ENCODE results near the gene TMEM53. TPM values are rescaled to one million over a fixed set of nuclear protein-coding genes. Genes with fewer than 3 reads are reported as not detected.

TMEM53 gene
- total and polyA plus RNA-seq, 2 of the 8 experiments (the other 6 are each of a cell fraction or from before 2014, with no cell fraction given) = 6.7 to 27.9 TPM

DNA sequence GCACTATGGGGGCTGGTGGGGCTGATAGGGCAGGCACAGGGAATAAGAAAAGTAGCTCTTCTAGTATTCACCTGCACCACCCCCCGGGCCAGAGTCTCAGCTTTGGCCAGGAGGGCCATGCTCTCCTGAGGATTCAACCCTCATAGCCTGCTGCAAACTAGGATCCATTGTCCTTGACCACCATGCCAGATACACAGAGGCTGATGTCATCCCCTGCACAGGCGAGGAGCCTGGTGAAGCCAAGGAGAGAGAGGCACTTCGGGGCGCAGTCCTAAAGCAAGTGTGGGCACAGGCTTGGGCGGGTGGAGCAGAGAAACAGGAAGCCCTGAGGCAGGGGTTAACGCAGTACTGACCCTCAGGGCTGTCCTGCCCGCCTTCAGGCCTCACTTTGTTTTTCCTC lies 29.5 kb downstream of the TMEM53 start (continued):
- TF ChIP-seq, protein P1, sequence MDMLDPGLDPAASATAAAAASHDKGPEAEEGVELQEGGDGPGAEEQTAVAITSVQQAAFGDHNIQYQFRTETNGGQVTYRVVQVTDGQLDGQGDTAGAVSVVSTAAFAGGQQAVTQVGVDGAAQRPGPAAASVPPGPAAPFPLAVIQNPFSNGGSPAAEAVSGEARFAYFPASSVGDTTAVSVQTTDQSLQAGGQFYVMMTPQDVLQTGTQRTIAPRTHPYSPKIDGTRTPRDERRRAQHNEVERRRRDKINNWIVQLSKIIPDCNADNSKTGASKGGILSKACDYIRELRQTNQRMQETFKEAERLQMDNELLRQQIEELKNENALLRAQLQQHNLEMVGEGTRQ (IDR thresholded peaks at IDR 0.05; ENCODE audit: low read length) = no peak
- no peak for TF ChIP-seq RNF2 (IDR thresholded peaks at IDR 0.05; ENCODE audit: borderline replicate concordance, low read depth, low read length, missing control alignments, poor library complexity, severe bottlenecking)

Measured in H1 (cell line).